Body of pancreas (tissue), 4 donors: Measurements from ENCODE around the gene KIAA0825.

Source experiments
- CTCF ChIP-seq, 7 experiments: fragments of 450-650 bp in 4 of 7; fragments of 200-600 bp in 3 of 7; sonication (generic) in 3 of 7; IDR thresholded peaks; one replicate each; pipeline ENCODE4 v1.5.1; 2016 to 2019; ENCODE audit warnings: antibody characterized with exemption in 7 of 7
- POLR2A ChIP-seq, 3 donors: fragments of 450-650 bp; IDR thresholded peaks; one replicate each; pipeline ENCODE4 v1.6.1; 2016; ENCODE audit warnings: antibody characterized with exemption in 3 of 3, mild to moderate bottlenecking in 2 of 3

GRCh38 chr5:94658272-94658671 is 39.9 kb upstream of the KIAA0825 start:
- TF ChIP-seq POLR2A (IDR thresholded peaks at IDR 0.05) (no peak), CTCF (IDR thresholded peaks at IDR 0.05) (no peak)
